Measurements from ENCODE around the gene GFRA4.

DNA sequence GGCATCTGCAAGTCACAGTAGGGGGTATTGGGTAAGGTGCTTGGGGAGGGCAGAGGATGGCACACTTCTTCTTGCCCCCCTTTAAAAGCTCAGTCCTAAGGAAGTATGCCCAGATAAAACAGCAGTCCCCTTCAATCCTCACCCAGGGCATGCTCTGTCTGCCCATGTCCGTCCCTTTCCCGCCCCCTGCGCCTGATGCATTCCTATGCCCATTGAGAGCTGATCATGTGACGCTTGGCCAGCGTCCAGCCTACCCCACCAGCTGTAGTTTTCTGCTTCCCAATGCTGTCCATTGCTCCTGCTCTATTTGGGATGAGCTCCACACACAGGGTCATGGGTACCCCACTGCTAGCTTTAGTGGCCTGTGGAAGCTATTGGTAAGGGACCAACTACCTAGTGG lies 40.9 kb upstream of the GFRA4 start:
- TF ChIP-seq CTCF (conservative IDR thresholded peaks at IDR 0.05): no peak
- no peak for TF ChIP-seq ZFX (IDR thresholded peaks at IDR 0.05)

Measured in C4-2B (cell line).